Nephron (organoid): ENCODE data around the gene OSBPL10.

Experiments used
- H3K27ac Mint-ChIP-seq, 3 experiments: 2 replicates each; pipeline ENCODE4 v1.8.0; 2020; ENCODE audit warnings: mixed read lengths in 3 of 3, mild to moderate bottlenecking in 2 of 3, moderate library complexity in 1 of 3
- H3K27me3 Mint-ChIP-seq: 2 replicates; pipeline ENCODE4 v1.8.0; 2021; ENCODE audit warnings: low read depth, mild to moderate bottlenecking, moderate library complexity, mixed read lengths
- H3K36me3 Mint-ChIP-seq: 2 replicates; pipeline ENCODE4 v1.8.0; 2020; ENCODE audit warnings: low read depth, mixed read lengths
- H3K4me1 Mint-ChIP-seq: 2 replicates; pipeline ENCODE4 v1.8.0; 2020; ENCODE audit warnings: mixed read lengths
- H3K4me3 Mint-ChIP-seq, 3 experiments: 2 replicates each; pipeline ENCODE4 v1.8.0; 2020; ENCODE audit warnings: mild to moderate bottlenecking in 3 of 3, mixed read lengths in 3 of 3, moderate library complexity in 2 of 3
- H3K9me3 Mint-ChIP-seq: 2 replicates; pipeline ENCODE4 v1.8.0; 2020; ENCODE audit warnings: mixed read lengths
- TF ChIP-seq, protein P1 (sequence below), 3 experiments: fragments of 200-600 bp; sonication (generic); IDR thresholded peaks; one replicate each; pipeline ENCODE4 v1.5.0; 2021; ENCODE audit warnings: antibody characterized with exemption in 3 of 3; ENCODE audit not compliant: unreplicated experiment in 3 of 3

The OSBPL10 gene

DNA sequence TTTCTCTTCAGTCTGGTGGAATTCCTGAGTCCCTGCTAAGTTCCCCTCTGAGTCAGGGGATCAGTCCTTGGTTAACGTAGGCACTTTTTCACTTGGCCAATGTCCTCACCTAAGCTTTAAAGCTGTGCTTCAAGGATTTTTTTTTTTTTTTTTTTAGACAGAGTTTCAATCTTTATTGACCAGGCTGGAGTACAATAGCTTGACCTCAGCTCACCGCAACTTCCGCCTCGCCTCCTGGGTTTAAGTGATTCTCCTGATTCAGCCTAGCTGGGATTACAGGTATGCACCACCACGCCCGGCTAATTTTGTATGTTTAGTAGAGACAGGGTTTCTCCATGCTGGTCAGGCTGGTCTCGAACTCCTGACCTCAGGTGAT is 228.0 kb downstream of the OSBPL10 start:
- no peaks in the 10 kb centered on the region for H3K27me3 Mint-ChIP-seq
- H3K36me3 Mint-ChIP-seq, result no peaks in the 10 kb centered on the region
- TF ChIP-seq, protein P1, sequence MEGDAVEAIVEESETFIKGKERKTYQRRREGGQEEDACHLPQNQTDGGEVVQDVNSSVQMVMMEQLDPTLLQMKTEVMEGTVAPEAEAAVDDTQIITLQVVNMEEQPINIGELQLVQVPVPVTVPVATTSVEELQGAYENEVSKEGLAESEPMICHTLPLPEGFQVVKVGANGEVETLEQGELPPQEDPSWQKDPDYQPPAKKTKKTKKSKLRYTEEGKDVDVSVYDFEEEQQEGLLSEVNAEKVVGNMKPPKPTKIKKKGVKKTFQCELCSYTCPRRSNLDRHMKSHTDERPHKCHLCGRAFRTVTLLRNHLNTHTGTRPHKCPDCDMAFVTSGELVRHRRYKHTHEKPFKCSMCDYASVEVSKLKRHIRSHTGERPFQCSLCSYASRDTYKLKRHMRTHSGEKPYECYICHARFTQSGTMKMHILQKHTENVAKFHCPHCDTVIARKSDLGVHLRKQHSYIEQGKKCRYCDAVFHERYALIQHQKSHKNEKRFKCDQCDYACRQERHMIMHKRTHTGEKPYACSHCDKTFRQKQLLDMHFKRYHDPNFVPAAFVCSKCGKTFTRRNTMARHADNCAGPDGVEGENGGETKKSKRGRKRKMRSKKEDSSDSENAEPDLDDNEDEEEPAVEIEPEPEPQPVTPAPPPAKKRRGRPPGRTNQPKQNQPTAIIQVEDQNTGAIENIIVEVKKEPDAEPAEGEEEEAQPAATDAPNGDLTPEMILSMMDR (IDR thresholded peaks at IDR 0.05; ENCODE audit: unreplicated experiment in 3 of 3), result no peak
- no peak overlapping the region for H3K4me3 Mint-ChIP-seq
- H3K9me3 Mint-ChIP-seq, result peaks cover 4% of the 10 kb centered on the region
- H3K27ac Mint-ChIP-seq, result no peak overlapping the region
- peaks cover 9% of the 10 kb centered on the region for H3K4me1 Mint-ChIP-seq

DNA sequence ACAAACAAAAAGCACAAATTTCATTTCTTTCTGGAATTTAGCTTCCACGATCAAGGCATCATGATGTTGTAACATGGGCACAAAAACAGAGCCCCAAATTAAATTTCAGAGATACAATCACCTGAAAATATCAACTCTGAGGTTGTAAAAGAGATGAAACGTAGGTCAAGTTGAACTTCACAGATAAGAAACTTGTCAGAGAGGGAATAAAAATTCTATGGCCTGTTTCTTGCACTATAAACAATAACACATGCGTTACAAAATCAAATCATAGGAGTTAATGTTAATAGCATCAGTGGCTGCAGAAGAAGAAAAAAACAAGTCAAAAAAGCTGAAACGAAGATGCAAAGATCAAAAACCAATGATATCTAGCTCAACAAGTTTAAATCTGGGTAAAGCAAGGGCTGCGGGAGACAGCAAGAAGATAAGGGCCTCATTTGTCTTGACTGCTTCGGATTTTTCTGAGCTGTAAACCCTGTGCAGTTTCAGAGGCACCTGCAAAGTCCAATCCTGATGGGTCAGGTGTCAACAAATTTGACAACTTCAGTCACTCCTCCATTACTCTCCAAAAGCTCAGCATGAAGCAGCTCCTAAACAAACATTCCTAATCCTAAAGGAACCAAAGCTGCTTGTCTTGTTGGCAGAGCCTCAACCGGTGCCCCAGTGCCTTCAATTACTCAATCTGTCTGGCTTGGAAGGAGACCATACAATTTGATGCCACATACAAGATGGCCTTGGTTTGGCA is 228.6 kb downstream of the OSBPL10 start:
- Mint-ChIP-seq H3K36me3 (no peaks in the 10 kb centered on the region), H3K4me3 (no peak overlapping the region), H3K4me1 (peaks cover 9% of the 10 kb centered on the region), H3K27ac (no peak overlapping the region), H3K27me3 (no peaks in the 10 kb centered on the region), H3K9me3 (peaks cover under 1% of the 10 kb centered on the region)
- TF ChIP-seq, protein P1 (IDR thresholded peaks at IDR 0.05; ENCODE audit: unreplicated experiment in 3 of 3), result no peak

DNA sequence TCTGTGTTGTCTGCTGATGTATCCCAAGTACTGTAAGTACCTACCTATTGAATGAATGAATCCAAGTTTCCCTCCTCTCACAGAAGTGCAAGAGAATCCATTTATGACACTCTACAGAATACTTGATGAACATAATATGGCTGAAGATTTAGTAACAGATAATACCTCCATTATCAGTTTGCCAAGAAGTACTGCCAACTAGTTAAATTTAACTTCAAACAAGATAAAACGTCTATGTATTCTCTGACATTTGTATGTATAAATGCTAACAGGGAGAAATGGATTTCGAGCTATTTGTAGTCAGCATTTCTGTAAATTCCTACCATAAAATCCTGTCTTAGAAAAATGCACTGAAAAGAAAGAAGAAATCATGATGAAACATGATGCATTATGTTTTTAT is 230.7 kb downstream of the OSBPL10 start:
- Mint-ChIP-seq H3K9me3 (no peaks in the 10 kb centered on the region), H3K36me3 (no peaks in the 10 kb centered on the region), H3K27ac (no peak overlapping the region), H3K4me3 (no peak overlapping the region), H3K27me3 (no peaks in the 10 kb centered on the region), H3K4me1 (peaks cover 9% of the 10 kb centered on the region)
- TF ChIP-seq, protein P1 (IDR thresholded peaks at IDR 0.05; ENCODE audit: unreplicated experiment in 3 of 3), result no peak

DNA sequence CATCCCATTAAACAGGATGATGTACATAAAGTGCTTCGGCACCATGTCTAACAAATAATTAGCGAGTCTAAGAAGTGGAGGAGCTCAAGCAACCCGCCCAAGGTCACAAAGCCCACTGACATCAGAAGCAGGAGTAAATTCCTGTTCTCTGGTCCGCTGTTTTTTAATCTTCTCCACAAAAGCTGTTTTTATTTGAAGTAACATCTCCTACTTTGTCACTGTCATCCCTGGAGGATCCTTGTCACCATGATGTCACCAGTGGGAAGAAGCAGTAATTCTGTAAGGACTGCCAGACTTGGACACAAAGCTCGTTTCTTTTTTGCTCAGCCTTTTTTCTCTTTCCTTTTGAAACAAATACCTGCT is 232.1 kb downstream of the OSBPL10 start:
- TF ChIP-seq, protein P1 (IDR thresholded peaks at IDR 0.05; ENCODE audit: unreplicated experiment in 3 of 3), result no peak
- H3K27me3 Mint-ChIP-seq, result no peaks in the 10 kb centered on the region
- peak overlapping the region in 1 of 3 experiments; percentile 30 for H3K27ac Mint-ChIP-seq
- peaks cover 9% of the 10 kb centered on the region for H3K4me1 Mint-ChIP-seq
- no peak overlapping the region for H3K4me3 Mint-ChIP-seq
- H3K9me3 Mint-ChIP-seq, result no peaks in the 10 kb centered on the region
- no peaks in the 10 kb centered on the region for H3K36me3 Mint-ChIP-seq

DNA sequence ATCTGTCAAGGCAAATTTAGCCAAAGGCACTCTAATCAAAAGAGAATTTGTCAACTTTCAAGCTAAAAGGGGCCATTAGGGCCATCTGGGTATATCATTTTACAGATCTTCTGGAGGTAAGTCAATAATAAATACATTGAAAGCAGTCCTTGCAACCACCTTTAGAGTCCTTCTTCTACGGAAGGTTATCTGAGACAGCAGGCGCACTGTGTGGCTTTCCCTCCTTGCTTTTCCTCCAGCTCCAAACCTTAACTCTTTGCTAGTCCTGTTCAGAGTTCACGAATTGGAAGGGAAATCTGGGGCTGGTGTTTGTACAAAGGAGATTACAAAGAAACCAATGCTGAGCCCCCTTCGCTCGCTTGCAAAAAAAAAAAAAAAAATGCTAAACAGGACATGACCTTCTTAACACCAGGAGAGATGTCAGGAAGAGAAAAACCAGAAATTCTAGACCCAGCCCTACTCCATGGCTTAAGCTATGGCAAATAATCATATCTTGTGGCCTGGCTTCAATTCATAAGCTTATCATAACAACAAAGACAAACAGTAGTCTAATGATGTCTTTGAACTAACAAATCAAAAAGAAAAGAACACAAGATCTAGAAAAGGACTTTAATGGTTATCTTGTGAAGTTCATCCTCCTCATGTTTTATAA is 232.7 kb downstream of the OSBPL10 start:
- Mint-ChIP-seq H3K9me3 (no peaks in the 10 kb centered on the region), H3K4me3 (no peak overlapping the region), H3K27me3 (no peaks in the 10 kb centered on the region), H3K27ac (peak overlapping the region in 1 of 3 experiments; percentile 30), H3K36me3 (no peaks in the 10 kb centered on the region), H3K4me1 (peaks cover 11% of the 10 kb centered on the region)
- TF ChIP-seq, protein P1 (IDR thresholded peaks at IDR 0.05; ENCODE audit: unreplicated experiment in 3 of 3), result no peak

DNA sequence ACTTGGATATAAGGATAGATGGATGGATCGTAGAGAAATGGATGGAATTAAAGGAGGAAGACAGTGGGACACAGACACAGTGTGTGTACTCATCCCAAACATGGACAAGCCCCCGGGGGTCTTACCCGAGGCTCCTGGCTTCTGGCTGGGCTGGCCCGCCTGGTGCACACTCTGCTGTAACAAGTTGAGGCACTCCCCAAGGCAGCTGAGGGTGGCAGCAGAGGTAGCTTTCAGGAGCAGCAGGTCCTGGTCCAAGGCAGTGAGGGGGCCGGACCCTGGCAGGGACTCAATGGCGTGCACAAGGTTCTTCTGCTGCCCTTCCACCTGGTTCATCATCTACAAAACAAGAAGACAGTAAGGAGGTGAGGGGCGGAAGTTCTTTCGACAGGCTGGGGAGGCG is 233.3 kb downstream of the OSBPL10 start:
- Mint-ChIP-seq H3K4me3 (no peak overlapping the region), H3K27ac (no peak overlapping the region), H3K9me3 (no peaks in the 10 kb centered on the region), H3K4me1 (peaks cover 14% of the 10 kb centered on the region), H3K36me3 (no peaks in the 10 kb centered on the region), H3K27me3 (no peaks in the 10 kb centered on the region)
- TF ChIP-seq, protein P1 (IDR thresholded peaks at IDR 0.05; ENCODE audit: unreplicated experiment in 3 of 3), result no peak
